ENCODE results near the gene ZNF335. TPM values are rescaled to one million over a fixed set of nuclear protein-coding genes. Genes with fewer than 3 reads are reported as not detected.

The ZNF335 gene
- total and polyA plus RNA-seq, 2 of the 13 experiments (the other 11 are each of a cell fraction or from before 2014, with no cell fraction given): 9.7 to 13.7 TPM

- TF ChIP-seq RERE (CRISPR knock-in tag; IDR thresholded peaks at IDR 0.05; ENCODE audit: low read depth) (no peak), NAIF1 (CRISPR knock-in tag; IDR thresholded peaks at IDR 0.05; ENCODE audit: borderline replicate concordance) (no peak), BATF2 (CRISPR knock-in tag; IDR thresholded peaks at IDR 0.05) (no peak), GRHL1 (CRISPR knock-in tag; conservative IDR thresholded peaks at IDR 0.05) (no peak), NFYC (CRISPR knock-in tag; IDR thresholded peaks at IDR 0.05) (no peak), SP140L (CRISPR knock-in tag; IDR thresholded peaks at IDR 0.05; ENCODE audit: borderline replicate concordance) (no peak; the same call in 1 of the 2 replicates), JUN (CRISPR knock-in tag; IDR thresholded peaks at IDR 0.05) (no peak), ZUFSP (CRISPR knock-in tag; IDR thresholded peaks at IDR 0.05; ENCODE audit: borderline replicate concordance) (no peak), TFAP4 (IDR thresholded peaks at IDR 0.05; ENCODE audit: borderline replicate concordance, low read depth) (peak; percentile 79; the same call in 1 of the 2 replicates), PPARG (CRISPR knock-in tag; conservative IDR thresholded peaks at IDR 0.05) (peak; percentile 39), MTA3 (CRISPR knock-in tag; IDR thresholded peaks at IDR 0.05) (no peak), USF2 (IDR thresholded peaks at IDR 0.05; ENCODE audit: low read depth, low read length) (no peak), USF2 (CRISPR knock-in tag; IDR thresholded peaks at IDR 0.05; ENCODE audit: borderline replicate concordance) (no peak)
Observed at GRCh38 chr20:45933266-45934045, 38.5 kb downstream of the ZNF335 start (continued).

All from HepG2 (cell line).